ENCODE results near the gene GIMAP8.
"Not testable (repeated sequence)": the region's sequence is repeated elsewhere in the genome, so short reads cannot be mapped to it uniquely, and the experiment has no call there.

Gene GIMAP8

GRCh38 chr7:150520145-150520544 is 69.7 kb downstream of the GIMAP8 start:
- Histone ChIP-seq H3K27ac (no peak overlapping the region), H4K20me1 (ENCODE audit: insufficient read depth) (no peaks in the 10 kb centered on the region), H3K4me3 (IDR thresholded peaks at IDR 0.05; ENCODE audit: insufficient read depth, low read depth, low read length) (no peak overlapping the region), H2AFZ (ENCODE audit: low read depth) (no peak overlapping the region), H3K9ac (no peak overlapping the region), H3K36me3 (ENCODE audit: insufficient read depth) (no peaks in the 10 kb centered on the region), H3K4me1 (ENCODE audit: low read depth, poor library complexity, severe bottlenecking) (no peaks in the 10 kb centered on the region), H3K27me3 (ENCODE audit: insufficient read depth, low read depth) (no peaks in the 10 kb centered on the region), H3K79me2 (ENCODE audit: insufficient read depth, low read depth) (no peaks in the 10 kb centered on the region), H3K4me2 (no peak overlapping the region)
- TF ChIP-seq CTCF (conservative IDR thresholded peaks at IDR 0.05; ENCODE audit: low read depth, low read length), result no peak

- H3K9ac ChIP-seq; H3K4me2 ChIP-seq; H3K27me3 ChIP-seq (ENCODE audit: insufficient read depth, low read depth); H2AFZ ChIP-seq (ENCODE audit: low read depth); H3K27ac ChIP-seq; H4K20me1 ChIP-seq (ENCODE audit: insufficient read depth); H3K79me2 ChIP-seq (ENCODE audit: insufficient read depth, low read depth); H3K4me3 ChIP-seq (IDR thresholded peaks at IDR 0.05; ENCODE audit: insufficient read depth, low read depth, low read length); H3K4me1 ChIP-seq (ENCODE audit: low read depth, poor library complexity, severe bottlenecking); H3K36me3 ChIP-seq (ENCODE audit: insufficient read depth): not testable (repeated sequence)
These were observed 72.5 kb downstream of the GIMAP8 start for GRCh38 chr7:150522931-150523330.

- TF ChIP-seq CTCF (conservative IDR thresholded peaks at IDR 0.05; ENCODE audit: low read depth, low read length), result no peak
- H2AFZ ChIP-seq (ENCODE audit: low read depth), result no peak overlapping the region
- H3K4me2 ChIP-seq, result no peak overlapping the region
- no peak overlapping the region for H3K4me3 ChIP-seq (IDR thresholded peaks at IDR 0.05; ENCODE audit: insufficient read depth, low read depth, low read length)
- H3K9ac ChIP-seq, result no peak overlapping the region
- H3K36me3 ChIP-seq (ENCODE audit: insufficient read depth), result no peaks in the 10 kb centered on the region
- no peaks in the 10 kb centered on the region for H4K20me1 ChIP-seq (ENCODE audit: insufficient read depth)
- no peaks in the 10 kb centered on the region for H3K27me3 ChIP-seq (ENCODE audit: insufficient read depth, low read depth)
- H3K4me1 ChIP-seq (ENCODE audit: low read depth, poor library complexity, severe bottlenecking), result no peaks in the 10 kb centered on the region
- no peak overlapping the region for H3K27ac ChIP-seq
- H3K79me2 ChIP-seq (ENCODE audit: insufficient read depth, low read depth), result no peaks in the 10 kb centered on the region
These were observed 73.6 kb downstream of the GIMAP8 start for GRCh38 chr7:150524018-150524417.

All from KMS-11 (cell line).